Tibial nerve (tissue), 3 donors: Measurements from ENCODE around the gene ADGRG3.

Source experiments
- POLR2A ChIP-seq, 2 donors: fragments of 450-650 bp; IDR thresholded peaks; one replicate each; pipeline ENCODE4 v1.6.1; 2017; ENCODE audit warnings: antibody characterized with exemption in 2 of 2, mild to moderate bottlenecking in 2 of 2, moderate library complexity in 2 of 2
- TF ChIP-seq, protein P1 (sequence below), 5 experiments: fragments of 200-600 bp in 3 of 5; fragments of 450-650 bp in 2 of 5; sonication (generic) in 3 of 5; IDR thresholded peaks; one replicate each; pipeline ENCODE4 v1.5.1; 2016 to 2019; ENCODE audit warnings: antibody characterized with exemption in 5 of 5, mild to moderate bottlenecking in 3 of 5, moderate library complexity in 2 of 5

DNA sequence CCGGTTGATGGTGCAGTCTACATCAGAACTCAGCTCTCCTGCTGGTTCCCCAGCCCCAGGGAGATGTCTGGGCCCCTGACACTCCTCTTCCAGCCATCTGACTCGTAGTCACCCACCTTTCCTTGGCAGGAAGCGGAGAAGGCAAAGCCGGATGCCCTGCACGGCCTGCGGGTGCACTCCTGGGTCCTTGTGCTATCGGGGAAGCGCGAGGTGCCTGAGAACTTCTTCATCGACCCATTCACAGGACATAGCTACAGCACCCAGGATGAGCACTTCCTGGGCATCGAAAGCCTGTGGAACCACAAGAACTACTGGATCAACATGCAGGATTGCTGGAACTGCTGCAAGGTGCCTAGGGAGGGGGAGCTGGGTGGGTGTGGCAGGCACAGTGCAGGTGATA, 39.2 kb downstream of the ADGRG3 start:
- TF ChIP-seq, protein P1, sequence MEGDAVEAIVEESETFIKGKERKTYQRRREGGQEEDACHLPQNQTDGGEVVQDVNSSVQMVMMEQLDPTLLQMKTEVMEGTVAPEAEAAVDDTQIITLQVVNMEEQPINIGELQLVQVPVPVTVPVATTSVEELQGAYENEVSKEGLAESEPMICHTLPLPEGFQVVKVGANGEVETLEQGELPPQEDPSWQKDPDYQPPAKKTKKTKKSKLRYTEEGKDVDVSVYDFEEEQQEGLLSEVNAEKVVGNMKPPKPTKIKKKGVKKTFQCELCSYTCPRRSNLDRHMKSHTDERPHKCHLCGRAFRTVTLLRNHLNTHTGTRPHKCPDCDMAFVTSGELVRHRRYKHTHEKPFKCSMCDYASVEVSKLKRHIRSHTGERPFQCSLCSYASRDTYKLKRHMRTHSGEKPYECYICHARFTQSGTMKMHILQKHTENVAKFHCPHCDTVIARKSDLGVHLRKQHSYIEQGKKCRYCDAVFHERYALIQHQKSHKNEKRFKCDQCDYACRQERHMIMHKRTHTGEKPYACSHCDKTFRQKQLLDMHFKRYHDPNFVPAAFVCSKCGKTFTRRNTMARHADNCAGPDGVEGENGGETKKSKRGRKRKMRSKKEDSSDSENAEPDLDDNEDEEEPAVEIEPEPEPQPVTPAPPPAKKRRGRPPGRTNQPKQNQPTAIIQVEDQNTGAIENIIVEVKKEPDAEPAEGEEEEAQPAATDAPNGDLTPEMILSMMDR (IDR thresholded peaks at IDR 0.05), result no peak
- TF ChIP-seq POLR2A (IDR thresholded peaks at IDR 0.05), result no peak
